HUDEP-2 (cell line): Measurements from ENCODE around the gene ACTN2.

Experiments
- DNase-seq, 76 experiments: peaks; one replicate each; lab custom pipeline; 2025; ENCODE audit not compliant: unreplicated experiment in 76 of 76; lab: John Stamatoyannopoulos, UW

Gene ACTN2

DNA sequence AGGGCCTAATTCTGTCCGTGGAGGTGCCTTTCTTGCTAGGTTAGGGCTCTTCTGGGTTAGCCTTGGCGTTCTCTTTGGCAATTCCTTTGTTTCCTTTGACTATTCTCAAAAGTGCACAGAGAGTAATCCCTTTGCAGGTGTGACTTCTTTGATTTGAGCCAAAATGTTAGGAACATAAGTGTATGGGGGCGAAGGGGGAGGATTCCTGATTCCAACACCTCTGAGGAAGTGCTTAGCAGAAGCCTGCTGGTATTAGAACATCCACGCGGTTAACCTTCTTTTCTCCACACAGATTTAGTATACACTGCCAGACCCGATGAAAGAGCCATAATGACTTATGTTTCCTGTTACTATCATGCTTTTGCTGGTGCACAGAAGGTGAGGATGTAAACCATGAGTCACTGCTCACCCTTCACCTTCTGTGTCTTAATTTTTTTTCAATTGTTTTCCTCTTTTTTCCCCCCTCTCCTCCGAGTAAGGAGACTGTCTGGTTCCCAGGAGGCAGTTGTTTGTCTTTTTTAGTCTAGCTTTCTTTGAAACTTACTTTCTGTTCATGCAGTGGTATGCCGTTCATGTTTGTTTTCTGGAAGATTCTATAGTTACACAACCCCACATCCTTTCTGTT lies 48.0 kb downstream of the ACTN2 start:
- DNase-seq: no peak

DNA sequence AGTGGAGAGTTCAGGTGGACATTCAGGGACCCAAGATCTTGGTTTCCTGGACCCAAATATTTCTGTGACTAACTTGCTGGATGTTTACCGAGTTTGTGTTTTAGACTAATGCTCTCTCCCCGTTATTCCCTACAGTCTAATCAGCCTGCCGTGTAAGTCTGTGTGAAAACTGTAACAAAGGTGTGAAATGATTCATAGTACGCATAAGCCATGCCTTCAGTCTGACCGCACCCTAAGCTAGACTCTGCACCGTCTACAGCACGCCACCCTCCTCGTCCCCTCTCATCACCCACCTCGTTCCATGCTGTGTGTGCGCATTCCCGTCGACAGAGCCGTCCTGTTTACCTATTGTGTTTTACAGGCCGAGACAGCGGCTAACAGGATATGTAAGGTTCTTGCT lies 50.5 kb downstream of the ACTN2 start:
- no peak for DNase-seq

DNA sequence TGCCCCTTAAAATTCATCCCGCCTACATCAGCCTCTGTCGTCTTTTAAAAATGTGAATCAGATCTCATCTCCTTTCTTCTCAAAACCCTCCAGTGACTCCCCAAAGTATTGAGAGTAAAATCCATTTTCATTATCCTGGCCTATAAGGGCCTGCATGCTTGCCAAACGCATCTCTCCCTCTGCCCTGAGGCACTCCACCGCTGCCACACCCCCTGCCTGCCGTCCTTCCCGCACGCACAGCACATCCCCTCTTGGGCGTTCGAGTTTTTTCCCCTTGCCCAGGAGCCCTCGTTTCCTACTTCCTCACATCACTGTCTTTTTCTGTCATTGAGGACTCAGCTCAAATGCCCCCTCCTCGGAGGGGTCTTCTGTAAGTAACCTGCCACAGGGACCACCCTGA lies 55.5 kb downstream of the ACTN2 start:
- DNase-seq: no peak

DNA sequence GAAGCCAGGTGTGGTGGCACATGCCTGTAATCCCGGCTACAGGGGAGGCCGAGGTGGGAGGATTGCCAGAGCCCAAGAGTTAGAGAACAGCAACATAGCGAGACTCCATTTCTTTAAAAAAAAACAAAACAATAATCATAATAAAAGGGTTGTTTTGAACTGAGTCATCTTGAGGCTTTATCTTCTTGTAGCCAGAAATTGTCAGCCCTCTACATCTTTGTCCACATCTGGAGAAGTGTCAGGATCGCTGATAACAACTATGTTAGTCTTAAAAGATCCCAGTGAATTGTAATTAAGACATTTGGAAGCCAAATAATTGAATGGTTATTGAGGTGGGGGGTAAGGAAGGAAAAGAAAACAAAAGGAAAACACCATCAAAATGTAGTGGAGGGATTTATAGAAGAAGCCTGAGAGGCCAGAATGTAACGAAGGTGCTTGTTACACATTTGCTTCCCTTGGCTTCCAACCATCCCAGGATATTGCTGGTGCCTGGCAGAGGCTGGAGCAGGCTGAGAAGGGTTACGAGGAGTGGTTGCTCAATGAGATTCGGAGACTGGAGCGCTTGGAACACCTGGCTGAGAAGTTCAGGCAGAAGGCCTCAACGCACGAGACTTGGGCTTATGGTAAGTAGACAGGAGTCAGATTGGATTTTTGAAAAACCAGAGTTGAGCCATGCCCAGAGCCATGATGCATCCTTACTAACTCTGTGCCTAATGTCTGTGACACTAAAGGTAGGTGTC lies 56.3 kb downstream of the ACTN2 start:
- peak in 3 of 76 experiments; percentile 2 to 3 (median 3) for DNase-seq

DNA sequence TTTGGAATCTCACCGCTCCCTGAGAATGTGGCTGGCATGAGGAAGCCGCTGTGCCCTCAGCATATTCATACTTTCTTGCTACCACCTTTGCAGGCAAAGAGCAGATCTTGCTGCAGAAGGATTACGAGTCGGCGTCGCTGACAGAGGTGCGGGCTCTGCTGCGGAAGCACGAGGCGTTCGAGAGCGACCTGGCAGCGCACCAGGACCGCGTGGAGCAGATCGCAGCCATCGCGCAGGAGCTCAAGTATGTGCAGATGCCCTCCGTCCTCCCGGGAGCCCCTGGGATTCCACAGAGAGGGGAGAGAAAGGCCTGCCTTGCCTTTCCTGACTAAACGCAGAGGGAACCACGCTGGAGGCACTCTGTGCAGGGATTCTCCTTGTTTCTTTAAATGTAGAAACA lies 58.2 kb downstream of the ACTN2 start:
- no peak for DNase-seq

DNA sequence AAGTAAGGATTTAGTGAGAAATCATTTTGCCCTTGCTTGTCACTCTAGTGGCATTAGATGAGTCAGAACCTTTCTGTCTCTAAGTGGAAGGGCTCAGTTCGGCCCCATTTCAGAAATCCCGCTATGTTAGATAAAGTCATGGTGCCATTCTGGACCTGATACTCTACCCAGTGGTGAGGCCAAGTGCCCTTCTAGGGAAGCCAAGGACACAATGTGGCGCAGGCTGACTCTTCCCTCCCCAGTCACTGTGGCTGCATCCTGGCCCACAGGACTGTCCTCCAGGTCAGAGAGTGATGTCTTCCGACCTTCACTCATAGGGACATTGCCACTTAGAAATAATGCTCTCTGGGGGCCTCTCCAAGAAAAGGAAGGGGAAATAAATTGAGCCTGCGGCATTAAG lies 60.5 kb downstream of the ACTN2 start:
- no peak for DNase-seq

DNA sequence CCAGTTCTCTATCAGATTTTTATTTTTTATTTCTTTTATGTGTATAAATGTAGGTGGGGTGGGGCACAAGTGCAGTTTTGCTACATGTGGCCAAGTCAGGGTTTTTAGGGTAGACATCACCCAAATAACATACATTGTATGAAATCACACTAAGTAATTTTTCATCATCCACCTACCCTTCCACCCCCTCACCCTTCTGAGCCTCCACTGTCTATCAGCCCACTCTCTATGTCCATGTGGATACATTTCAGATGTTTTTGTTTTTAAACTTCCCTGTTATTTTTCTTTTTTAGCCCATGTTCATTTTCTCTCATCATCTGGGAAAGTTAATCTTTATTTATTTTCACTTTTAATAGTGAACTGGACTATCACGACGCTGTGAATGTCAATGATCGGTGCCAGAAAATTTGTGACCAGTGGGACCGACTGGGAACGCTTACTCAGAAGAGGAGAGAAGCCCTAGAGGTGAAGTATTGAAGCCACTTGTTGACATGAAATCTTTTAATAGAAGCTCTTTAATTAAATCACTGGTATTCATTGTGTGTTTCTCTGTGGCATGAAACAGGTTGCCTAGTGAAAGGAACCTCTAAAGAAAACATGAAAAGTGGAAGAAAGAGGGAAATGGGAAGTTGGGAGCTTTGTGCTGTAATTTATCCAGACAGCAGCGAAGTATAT lies 61.1 kb downstream of the ACTN2 start:
- DNase-seq: no peak

DNA sequence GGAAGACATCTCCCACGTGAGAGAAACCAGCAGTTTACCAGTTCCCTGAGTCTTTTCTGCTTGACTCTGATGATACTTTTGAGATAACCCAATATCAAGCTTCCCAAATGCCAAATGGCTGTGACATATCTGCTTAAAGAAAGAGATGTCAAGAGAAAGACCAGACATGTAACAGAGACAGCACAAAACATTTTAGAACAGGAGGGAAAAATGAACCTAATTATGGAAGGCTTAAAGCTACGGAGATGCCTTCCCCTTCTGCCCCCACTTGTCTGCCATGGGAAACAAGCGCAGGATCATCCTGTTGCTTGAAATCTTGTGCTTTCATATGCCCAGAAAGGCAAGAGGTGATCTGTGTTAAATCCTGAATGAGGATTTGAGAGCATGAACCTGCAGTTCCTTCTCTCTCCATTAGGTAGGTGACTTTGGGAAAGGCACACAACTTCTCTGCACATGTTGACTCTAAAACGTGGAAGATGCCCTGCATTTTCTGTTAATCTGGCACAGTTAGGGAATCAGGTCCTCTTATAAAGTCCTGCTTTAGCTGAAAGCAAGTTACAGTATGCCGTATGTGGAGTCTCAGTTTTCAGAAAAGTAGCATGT lies 62.1 kb downstream of the ACTN2 start:
- DNase-seq: no peak

DNA sequence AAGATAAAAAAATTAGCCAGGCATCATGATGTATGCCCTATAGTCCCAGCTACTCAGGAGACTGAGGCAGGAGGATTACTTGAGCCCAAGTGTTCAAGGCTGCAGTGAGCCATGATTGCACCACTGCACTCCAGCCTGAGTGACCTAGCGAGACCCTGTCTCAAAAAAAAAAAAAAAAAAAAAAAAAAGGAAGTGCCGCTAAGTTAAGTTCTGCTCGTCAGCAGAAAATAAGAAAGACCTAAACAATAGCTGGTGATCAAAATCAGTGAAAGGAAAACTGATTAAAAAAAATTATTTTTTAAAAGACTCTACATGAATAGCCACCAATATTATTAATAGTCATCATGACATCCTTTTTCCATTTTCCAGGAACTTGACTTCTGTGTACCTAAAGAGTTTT lies 64.6 kb downstream of the ACTN2 start:
- no peak for DNase-seq

DNA sequence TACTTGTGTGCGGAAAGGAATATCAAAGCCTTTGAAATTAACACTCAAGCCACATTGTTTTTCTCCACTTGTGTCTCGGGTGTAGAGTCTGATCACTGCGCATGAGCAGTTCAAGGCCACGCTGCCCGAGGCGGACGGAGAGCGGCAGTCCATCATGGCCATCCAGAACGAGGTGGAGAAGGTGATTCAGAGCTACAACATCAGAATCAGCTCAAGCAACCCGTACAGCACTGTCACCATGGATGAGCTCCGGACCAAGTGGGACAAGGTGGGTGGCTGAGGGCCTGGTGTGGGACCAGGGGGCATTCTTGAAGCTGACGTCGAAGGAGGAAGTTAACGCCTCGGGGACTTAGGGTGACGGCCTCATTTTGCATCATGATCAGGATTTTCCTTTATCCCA lies 65.1 kb downstream of the ACTN2 start:
- DNase-seq: no peak

DNA sequence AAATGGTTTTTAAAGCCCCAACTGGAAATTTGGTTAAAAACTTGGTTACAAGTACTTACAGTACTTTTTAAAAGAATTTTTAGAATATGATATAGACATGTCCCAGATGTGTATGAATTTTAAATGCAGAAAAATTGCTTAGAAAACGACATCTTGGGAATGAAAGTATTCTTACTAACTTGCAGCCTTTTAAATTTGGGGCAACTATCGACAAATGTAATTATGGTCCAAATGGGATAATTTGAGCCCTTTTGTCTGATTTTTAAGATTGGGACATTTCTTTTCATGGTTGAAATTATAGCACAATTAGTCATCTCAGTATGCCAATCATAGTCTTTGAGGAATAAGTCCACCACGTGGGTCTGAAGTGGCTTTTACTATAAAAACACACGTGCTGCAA lies 65.6 kb downstream of the ACTN2 start:
- no peak for DNase-seq

DNA sequence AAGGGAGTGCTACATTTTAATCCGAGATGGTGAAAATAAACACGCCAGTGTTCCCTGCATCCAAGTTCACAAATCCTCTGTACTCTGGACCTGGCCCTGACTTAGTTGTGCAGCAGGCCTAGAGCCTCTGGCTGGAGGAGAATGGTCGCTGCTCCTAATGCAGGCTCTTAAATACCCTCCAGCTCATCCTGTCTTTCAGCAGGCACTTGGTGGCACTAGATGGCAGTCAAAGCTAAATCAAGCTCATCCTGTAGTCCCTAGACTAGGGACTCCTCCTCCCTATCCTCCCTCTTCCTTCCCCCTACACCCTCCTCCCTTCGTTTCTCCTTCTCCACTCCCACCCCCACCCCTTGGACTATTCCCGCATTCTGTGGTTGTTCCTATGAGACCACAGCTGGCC lies 67.2 kb downstream of the ACTN2 start:
- DNase-seq: peak in 3 of 76 experiments; percentile 2 to 14 (median 6)

DNA sequence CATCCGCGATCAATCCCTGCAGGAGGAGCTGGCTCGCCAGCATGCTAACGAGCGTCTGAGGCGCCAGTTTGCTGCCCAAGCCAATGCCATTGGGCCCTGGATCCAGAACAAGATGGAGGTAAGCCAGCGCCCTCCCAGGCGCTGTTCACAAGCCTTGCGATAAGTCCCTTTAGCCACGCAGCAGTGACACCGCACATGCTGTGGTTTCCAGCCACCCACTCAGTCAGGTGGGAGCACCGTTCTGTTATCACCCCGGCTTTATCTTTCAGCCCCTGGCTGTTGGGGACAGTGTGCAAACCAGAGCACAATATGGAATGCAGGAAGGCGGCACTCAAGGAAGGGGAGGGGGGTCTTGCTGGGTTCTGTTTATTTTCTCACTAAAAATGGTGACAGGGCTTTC lies 67.7 kb downstream of the ACTN2 start:
- DNase-seq: no peak

DNA sequence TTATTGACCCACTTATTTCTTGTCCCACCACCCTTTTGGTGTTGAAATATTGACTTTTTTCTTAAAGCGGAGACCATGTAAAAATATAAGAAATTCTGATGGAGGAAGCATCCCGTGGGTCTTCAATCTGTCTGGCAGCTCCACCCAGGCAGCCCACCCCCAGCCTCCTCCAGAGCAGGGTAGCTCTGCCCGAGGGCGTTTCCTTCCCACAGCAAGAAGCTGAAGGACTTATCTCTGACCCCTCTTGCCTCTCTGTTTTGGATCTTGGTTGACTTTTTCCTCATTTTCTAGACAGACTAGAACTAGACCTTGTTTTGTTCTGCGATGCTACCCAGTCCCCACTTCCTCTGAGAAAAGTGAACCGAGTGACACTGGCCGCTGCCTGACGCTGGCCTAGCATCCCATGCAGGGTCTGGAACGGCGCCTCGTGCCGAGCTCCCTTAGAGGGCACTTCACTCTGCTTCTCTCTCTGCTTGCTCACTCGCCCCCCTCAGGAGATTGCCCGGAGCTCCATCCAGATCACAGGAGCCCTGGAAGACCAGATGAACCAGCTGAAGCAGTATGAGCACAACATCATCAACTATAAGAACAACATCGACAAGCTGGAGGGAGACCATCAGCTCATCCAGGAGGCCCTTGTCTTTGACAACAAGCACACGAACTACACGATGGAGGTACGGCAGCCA lies 68.4 kb downstream of the ACTN2 start:
- no peak for DNase-seq

DNA sequence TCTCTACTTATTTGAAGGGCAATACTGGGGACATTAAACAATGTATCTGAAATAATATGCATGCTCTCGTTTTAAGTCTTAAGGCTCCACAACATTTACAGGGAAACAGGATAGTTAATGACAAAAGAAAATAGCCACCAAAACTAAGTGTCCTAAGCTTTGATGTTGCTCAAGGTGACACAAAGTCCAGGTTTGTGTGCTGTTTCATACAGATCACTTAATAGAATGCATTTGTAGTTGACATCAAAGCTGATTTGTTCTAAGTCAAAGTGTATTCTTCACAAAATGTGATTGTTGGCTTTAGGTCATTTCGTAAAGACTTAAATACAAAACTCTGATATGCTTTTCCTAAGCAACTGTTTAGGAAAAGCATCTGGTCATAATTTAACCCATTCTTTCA lies 71.3 kb downstream of the ACTN2 start:
- no peak for DNase-seq

DNA sequence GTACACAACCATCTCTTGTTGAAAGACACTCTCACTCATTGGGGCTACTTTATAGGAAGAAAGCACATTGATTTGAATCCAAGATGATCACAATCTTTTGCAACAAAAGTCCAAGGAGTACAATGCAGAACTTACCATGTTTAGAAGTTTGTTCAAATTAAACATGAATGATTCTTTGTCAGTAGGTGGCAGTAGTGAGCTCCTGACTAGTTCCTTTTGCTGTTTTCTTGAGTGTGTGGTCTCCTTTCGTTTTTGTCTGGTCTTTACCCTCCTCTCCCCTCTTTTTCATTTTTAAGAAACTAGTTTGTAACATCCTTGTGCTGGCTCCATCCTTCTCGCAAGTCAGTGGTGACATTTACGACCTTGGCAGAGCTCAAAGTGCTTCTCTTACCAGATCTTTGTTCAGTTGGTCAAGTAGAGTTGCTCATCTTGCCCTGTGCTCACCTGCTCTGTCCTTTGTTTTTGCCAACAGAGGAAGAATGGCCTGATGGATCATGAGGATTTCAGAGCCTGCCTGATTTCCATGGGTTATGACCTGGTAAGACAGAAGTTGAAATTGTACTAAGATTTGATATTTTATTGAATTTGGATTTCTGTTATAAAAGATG lies 73.1 kb downstream of the ACTN2 start:
- peak in 18 of 76 experiments; percentile 7 to 58 (median 26) for DNase-seq

DNA sequence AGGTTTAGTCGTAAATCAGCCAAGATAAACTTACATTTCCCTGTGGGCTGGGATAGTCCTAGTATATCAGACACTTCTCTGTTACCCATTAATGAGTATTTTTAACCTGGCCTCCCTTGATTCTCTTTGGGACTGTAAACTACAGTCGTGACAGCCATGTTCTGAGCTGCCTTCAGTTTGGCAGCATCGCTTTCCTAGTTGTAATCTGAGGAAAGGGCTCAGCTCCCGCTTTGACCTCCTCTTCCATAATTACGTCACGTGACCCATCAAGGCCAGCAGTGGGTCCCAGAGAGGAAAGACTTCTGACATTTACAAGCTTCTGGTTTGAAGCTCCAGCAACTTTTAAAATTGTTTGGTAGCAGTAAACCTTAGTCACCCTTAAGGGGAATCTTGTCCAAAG lies 74.2 kb downstream of the ACTN2 start:
- DNase-seq: no peak

DNA sequence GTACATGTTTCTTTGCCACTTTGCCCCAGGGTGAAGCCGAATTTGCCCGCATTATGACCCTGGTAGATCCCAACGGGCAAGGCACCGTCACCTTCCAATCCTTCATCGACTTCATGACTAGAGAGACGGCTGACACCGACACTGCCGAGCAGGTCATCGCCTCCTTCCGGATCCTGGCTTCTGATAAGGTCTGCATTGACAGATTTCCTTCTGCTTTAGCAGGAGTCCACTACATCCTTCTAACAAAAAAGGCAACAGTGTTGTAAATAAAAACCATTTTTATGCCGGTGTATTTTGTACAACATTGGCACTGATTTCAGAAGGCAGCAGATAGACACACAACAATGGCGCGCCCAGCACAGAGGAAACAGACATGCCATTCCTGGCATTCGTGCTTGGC lies 74.7 kb downstream of the ACTN2 start:
- no peak for DNase-seq

DNA sequence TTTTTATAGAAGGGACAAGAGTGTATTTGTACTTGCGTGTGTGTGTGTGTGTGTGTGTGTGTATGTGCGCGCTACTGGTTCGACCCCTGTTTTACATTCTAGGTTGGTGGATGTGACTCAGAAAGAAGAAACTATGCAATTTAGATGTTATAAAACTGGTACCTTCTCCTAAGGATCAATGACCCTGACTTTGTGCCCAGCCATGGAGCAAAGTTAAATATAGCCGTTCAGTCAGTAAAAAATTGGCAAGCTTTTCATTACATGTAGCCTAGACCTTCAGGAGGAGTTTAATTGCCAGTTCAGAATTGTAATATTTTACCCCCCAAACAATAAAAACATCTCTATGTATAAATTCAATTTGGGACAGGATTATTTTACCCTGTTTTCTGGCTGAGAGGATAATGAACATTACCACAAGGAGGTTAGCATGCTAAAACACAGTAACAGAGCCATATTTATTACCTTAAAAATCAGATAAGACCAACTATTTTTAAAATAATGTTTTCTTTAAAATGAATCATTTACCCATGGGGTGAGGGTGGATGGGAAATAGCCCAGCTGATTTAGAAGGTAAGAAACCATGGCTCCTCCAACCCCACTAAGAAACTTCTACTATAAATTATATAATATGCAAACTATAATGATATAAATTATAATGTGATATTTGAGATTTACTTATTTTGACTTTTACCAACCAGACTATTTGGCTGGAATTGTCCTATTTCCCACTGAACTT lies 75.3 kb downstream of the ACTN2 start:
- no peak for DNase-seq

DNA sequence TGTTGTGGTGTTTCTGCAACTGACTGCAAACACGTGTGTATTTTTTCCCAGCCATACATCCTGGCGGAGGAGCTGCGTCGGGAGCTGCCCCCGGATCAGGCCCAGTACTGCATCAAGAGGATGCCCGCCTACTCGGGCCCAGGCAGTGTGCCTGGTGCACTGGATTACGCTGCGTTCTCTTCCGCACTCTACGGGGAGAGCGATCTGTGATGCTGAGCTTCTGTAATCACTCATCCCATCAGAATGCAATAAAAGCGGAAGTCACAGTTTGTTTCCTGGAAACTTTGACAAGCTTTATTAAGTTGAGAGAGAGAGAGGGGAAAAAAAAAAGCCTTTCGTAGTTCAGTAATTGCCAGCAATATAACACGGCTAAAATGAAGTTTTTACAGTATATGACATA lies 76.1 kb downstream of the ACTN2 start:
- no peak for DNase-seq
